Measurements from ENCODE around the gene KDM4D. TPM values are rescaled to one million over a fixed set of nuclear protein-coding genes. Genes with fewer than 3 reads are reported as not detected.

The KDM4D gene
- total and polyA plus RNA-seq, 2 of the 8 experiments (the other 6 are each of a cell fraction or from before 2014, with no cell fraction given), result 1.5 to 4.5 TPM

DNA sequence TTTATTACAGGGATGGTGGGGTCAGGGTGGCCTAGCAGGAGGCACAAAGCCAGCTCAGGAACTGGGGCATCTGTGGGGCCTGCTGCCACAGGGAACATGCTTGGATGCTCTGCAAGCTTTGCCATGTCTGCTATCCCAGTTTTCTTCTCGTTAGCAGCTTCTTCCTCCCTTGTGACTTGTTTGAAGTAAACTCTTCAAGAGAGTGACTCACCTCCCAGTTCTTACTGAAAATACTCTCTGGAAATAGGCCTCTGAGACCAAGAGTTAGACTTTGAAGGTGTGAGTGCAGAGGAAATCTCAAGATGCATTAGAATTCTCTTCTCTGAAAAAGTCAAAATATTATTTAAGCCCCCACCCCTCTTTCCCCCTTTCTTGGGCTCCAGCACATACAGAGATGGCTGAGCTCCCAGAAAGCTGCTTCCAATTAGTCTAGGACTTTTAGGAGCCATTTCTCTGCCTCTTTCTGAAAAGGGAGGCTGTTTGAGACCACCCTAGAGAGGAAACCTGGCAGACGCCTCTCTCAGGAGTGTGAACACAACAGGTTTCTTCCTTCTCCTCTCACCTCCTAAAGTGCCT, 15.3 kb upstream of the KDM4D start (continued):
- no peak for TF ChIP-seq CHD2 (IDR thresholded peaks at IDR 0.05; ENCODE audit: low read length)
- no peak for TF ChIP-seq RNF2 (IDR thresholded peaks at IDR 0.05; ENCODE audit: borderline replicate concordance, low read depth, low read length, missing control alignments, poor library complexity, severe bottlenecking)
- no peak for TF ChIP-seq TAF7 (optimal IDR thresholded peaks at IDR 0.05; ENCODE audit: borderline replicate concordance, low read depth, low read length)

Data from H1 (cell line).